ENCODE results near the gene KRTAP4-6.

DNA sequence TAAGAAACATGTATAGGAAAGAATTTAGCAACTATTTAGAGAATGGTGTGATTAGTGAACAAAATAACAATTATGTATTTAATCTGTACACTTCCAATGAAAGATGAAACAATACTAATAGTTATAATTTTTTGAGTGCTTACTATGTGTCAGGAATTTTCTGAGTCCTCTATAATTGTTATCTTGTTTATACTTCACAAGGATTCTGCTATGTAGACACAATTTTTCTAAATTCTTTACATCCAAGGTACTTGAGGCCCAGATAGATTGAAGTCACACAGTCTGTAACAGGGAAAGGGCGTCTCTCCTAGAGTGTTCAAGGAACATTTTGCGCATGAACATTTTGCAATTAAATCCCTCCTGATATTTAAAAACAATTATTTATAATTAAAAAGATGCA, 15.3 kb downstream of the KRTAP4-6 start:
- TF ChIP-seq EZH2 (IDR thresholded peaks at IDR 0.05; ENCODE audit: borderline replicate concordance, low read length), result no peak
- TF ChIP-seq, protein P1, sequence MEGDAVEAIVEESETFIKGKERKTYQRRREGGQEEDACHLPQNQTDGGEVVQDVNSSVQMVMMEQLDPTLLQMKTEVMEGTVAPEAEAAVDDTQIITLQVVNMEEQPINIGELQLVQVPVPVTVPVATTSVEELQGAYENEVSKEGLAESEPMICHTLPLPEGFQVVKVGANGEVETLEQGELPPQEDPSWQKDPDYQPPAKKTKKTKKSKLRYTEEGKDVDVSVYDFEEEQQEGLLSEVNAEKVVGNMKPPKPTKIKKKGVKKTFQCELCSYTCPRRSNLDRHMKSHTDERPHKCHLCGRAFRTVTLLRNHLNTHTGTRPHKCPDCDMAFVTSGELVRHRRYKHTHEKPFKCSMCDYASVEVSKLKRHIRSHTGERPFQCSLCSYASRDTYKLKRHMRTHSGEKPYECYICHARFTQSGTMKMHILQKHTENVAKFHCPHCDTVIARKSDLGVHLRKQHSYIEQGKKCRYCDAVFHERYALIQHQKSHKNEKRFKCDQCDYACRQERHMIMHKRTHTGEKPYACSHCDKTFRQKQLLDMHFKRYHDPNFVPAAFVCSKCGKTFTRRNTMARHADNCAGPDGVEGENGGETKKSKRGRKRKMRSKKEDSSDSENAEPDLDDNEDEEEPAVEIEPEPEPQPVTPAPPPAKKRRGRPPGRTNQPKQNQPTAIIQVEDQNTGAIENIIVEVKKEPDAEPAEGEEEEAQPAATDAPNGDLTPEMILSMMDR (conservative IDR thresholded peaks at IDR 0.05 in 1 of 2, IDR thresholded peaks at IDR 0.05 in 1 of 2; ENCODE audit: extremely low read depth in 1 of 2, insufficient read depth in 1 of 2, low read depth in 1 of 2, low read length in 2 of 2), result no peak
